Measurements from ENCODE around the gene EIF3I.
A peak's percentile ranks its signal among the peaks of the same experiment; 100 is the strongest.
"Not testable (repeated sequence)": the region's sequence is repeated elsewhere in the genome, so short reads cannot be mapped to it uniquely, and the experiment has no call there.

Gene EIF3I

GRCh38 chr1:32231843-32232432, 9.7 kb downstream of the EIF3I start:
- DNase-seq (ENCODE audit: low spot score) (no peak), FAIRE-seq (no peak)

GRCh38 chr1:32232558-32233304, 10.5 kb downstream of the EIF3I start:
- FAIRE-seq (no peak), DNase-seq (ENCODE audit: low spot score) (no peak)

DNA sequence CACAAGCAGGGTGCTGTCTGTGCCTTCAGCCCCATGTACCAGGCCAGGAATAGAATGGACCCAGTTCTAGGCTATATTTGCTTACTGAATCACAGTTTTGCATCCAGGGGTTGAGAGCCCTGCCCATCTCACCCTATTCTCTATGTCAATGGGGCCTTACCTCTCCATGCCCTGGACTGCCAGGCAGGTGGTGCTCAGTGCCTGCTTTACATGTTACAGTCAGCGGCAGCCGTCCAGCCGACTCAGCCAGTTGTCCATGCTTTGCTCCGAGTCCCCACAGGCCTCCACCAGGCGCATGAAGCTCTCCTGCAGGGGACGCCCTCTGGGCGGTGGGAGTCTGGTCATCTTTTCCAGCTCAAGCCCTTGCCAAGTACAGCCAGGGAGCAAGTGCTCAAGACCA, 12.6 kb downstream of the EIF3I start:
- FAIRE-seq (no peak), DNase-seq (ENCODE audit: low spot score) (no peak)

- DNase-seq (ENCODE audit: low spot score) (no peak), FAIRE-seq (no peak)
These were observed 17.1 kb downstream of the EIF3I start for GRCh38 chr1:32239337-32239736.

- no peak for DNase-seq (ENCODE audit: low spot score)
- FAIRE-seq, result no peak
These were observed 17.6 kb downstream of the EIF3I start for GRCh38 chr1:32239790-32240139.

GRCh38 chr1:32240140-32240951, 18.1 kb downstream of the EIF3I start:
- no peak for DNase-seq (ENCODE audit: low spot score)
- FAIRE-seq, result no peak

DNA sequence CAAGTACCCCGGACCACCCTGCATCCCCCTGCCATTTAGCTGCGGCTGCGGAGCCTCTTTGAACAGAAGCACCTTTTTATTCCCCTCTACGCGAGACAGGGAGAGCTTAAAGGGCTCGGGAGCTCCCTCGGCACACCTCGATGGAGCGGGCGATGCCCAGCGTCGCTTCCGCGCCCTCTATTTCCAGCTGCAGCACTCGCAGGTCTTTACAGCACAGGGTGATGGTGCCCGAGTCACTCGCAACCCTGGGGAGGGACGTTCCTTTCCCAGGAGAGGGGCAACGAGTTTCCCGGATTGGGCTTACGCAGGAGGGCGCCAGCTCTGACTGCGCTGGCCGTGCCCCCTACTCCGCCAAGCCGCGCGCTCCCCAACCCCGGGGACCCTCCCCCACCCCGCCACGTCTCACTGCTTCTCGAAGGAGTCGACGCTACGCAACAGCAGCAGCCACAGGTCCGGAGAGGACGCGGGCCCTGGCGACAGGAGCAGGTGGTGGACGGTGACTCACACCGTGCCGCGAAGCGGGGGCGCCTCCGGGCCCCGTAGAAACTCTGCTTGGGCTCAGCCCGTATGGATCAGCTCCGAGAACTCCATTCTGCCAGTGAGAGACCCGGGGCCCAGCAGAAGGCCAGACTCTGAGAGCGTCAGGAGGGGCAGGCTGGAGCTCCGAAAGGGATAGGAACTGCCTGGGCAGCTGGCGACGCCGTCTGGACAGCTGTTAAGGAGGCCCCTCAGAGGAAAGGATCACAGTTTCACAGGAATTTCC, 19.0 kb downstream of the EIF3I start:
- DNase-seq (ENCODE audit: low spot score), result peak; percentile 33
- FAIRE-seq, result no peak

DNA sequence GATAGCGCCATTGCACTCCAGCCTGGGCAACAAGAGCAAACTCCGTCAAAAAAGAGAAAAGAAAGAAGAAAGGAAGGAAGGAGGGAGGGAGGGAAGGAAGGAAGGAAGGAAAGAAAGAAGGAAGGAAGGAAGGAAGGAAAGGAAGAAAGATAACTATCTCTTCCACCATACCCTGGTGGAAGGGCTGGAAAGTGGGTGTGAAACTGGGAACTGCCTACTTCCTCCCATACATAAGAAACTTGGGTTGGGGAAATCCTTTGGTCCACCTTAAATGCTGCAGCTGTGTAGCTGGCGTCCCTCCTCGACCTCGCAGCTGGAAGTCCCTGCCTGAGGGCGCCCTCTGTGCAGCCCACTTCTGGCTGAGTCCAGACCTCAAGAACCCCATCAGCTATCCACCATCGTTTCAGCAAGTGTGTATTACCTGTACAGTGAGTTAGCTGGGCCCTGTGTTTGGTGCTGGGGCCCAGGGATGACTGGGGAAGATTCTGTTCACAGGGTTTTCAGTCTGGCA, 20.2 kb downstream of the EIF3I start:
- FAIRE-seq, result no peak
- no peak for DNase-seq (ENCODE audit: low spot score)

- DNase-seq (ENCODE audit: low spot score), result no peak
These were observed 24.7 kb downstream of the EIF3I start, which contains the start of gene FAM167B for GRCh38 chr1:32246888-32247273. TSS of gene FAM167B (plus strand) at chr1:32247222. CDS start at chr1:32247422, 200 bp downstream.

GRCh38 chr1:32247452-32247851, 25.2 kb downstream of the EIF3I start:
- DNase-seq (ENCODE audit: low spot score), result no peak
- no peak for FAIRE-seq

More at GRCh38 chr1:32246888-32247273, 24.7 kb downstream of the EIF3I start, which contains the start of gene FAM167B:
- FAIRE-seq, result no peak

- FAIRE-seq, result no peak
- DNase-seq (ENCODE audit: low spot score), result no peak
These were observed 26.0 kb downstream of the EIF3I start for GRCh38 chr1:32247983-32248889.

GRCh38 chr1:32249831-32250525, 27.8 kb downstream of the EIF3I start:
- peak; percentile 37 for FAIRE-seq
- DNase-seq (ENCODE audit: low spot score), result peak; percentile 73

GRCh38 chr1:32250893-32251716, 28.9 kb downstream of the EIF3I start, which contains the start of gene LCK:
TSS of gene LCK (plus strand) at chr1:32251265. CDS start at chr1:32274330, 23,065 bp downstream.
- FAIRE-seq (no peak), DNase-seq (ENCODE audit: low spot score) (no peak)

DNA sequence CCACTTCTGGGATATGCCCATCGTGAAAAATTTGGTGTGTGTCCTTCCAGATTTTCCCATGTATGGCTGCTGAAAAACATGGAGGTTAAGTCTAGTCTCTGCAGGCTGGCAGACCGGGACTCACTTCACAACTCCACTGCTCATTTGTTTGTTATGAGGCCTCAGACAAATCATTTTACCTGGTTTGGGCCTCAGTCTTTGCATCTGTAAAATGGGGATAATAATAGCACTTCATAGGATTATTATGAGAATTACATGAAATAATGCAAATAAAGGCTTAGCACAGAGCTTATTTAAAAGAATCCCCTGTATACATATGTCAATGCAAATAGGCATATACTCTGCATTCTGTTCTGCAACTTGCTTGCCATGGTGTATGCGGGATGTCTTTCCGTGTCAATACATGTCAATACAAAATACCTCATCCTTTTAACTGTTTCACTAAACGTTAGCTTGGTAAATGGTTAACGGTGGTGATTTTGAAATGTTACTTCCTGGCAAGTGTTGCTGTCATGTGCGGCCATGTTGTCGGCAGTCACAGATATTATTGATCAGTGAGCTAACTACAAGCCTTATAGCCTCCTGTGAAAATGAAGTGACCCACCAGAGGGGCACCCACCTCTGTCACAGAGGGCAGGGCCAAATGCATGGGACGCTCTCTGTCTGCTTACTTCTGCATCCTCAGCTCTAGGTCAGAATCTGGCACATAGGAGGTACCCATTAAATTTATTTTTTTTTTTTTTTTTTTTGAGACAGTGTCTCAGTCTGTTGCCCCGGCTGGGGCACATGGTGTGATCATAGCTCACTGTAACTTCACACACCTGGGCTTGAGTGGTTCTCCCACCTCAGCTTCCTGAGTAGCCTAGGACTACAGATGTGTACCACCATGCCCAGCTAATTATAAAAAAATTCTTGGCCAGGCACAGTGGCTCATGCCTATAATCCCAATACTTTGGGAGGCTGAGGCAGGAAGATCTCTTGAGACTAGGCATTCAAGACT, 33.2 kb downstream of the EIF3I start:
- no peak for DNase-seq (ENCODE audit: low spot score)
- no peak for FAIRE-seq

DNA sequence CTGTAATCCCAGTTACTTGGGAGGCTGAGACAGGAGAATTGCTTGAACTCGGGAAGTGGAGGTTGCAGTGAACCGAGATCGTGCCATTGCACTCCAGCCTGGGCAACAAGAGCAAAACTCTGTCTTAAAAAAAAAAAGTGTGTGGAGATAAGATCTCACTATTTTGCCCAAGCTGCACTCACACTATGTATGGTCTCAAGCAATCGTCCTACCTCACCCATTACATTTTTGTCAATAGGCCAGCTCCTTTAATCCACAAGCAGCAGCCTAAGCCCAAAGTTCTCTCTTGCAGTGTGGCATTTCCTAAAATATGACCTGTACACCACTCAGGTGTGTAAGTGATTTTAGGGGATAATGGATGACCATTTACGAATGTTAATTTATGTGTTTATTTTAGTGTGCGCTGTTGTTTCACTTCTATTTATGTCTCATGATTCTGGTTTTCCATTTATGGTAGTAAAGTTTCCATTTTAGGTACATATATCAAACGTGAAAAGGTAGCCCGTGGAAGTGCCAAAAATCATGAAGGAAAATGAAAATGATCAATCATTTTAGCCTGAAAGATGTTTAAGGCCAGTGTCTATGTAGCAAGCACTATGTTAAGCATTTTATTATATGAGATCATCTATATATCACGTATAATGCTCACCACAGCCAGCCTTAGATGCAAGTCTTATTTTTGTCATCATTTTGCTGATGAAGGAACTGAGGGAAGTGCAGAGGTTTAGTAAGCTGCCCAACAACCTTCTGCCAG, 34.4 kb downstream of the EIF3I start:
- no peak for DNase-seq (ENCODE audit: low spot score)
- no peak for FAIRE-seq

- DNase-seq (ENCODE audit: low spot score), result no peak
- no peak for FAIRE-seq
These were observed 35.0 kb downstream of the EIF3I start for GRCh38 chr1:32257227-32257508.

DNA sequence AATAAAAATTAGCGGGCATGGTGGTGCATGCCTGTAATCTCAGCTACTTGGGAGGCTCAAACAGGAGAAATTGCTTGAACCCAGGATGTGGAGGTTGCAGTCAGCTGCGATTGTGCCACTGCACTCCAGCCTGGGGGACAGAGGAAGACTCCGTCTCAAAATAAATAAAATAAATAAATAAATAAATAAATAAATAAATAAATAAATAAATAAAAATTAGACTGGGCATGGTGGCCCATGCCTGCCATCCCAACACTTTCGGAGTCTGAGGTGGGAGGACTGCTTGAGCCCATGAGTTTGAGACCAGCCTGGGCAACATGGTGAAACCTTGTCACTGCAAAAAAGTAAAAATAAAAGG, 41.0 kb downstream of the EIF3I start:
- not testable (repeated sequence) for DNase-seq (ENCODE audit: low spot score); FAIRE-seq

Data from RCC 7860 (cell line).